Stimulated activated naive B cell treated with anti-CD40 and anti-IgM and Interleukin-4, amounts not matched to agents 10 μg/mL and 1 μg/mL and 100 μg/mL, for 72 hours (primary cell): ENCODE data around the gene RERE.
A peak's percentile ranks its signal among the peaks of the same experiment; 100 is the strongest.

Source experiments
- ATAC-seq, 2 donors: fragments of 150-1000 bp; cut with Tn5 transposase; replicated peaks; 2 replicates each; pipeline ENCODE4 v1.10.0; 2021; ENCODE audit warnings: moderate library complexity in 1 of 2
- DNase-seq: peaks from one replicate; pipeline ENCODE4 v3.0.0; 2021
- H3K27ac Mint-ChIP-seq: one replicate; pipeline ENCODE4 v1.8.0; 2022; ENCODE audit warnings: mild to moderate bottlenecking, mixed read lengths
- H3K27me3 Mint-ChIP-seq, 2 donors: one replicate each; pipeline ENCODE4 v1.8.0; 2022; ENCODE audit warnings: mixed read lengths in 2 of 2
- H3K36me3 Mint-ChIP-seq, 2 donors: one replicate each; pipeline ENCODE4 v1.8.0; 2022; ENCODE audit warnings: mixed read lengths in 2 of 2, mild to moderate bottlenecking in 1 of 2
- H3K4me1 Mint-ChIP-seq, 2 donors: one replicate each; pipeline ENCODE4 v1.8.0; 2022; ENCODE audit warnings: mixed read lengths in 2 of 2, mild to moderate bottlenecking in 1 of 2
- H3K4me3 Mint-ChIP-seq, 2 donors: one replicate each; pipeline ENCODE4 v1.8.0; 2022; ENCODE audit warnings: mild to moderate bottlenecking in 2 of 2, mixed read lengths in 2 of 2, moderate library complexity in 1 of 2
- H3K9me3 Mint-ChIP-seq, 2 donors: one replicate each; pipeline ENCODE4 v1.8.0; 2022; ENCODE audit warnings: mixed read lengths in 2 of 2, mild to moderate bottlenecking in 1 of 2

RERE gene

GRCh38 chr1:8430476-8430875 lies 387.0 kb downstream of the RERE start:
- Mint-ChIP-seq H3K9me3 (no peaks in the 10 kb centered on the region), H3K4me1 (peaks cover 54 to 74% of the 10 kb centered on the region in 2 donors), H3K4me3 (no peak overlapping the region), H3K27ac (peak overlapping the region; percentile 72), H3K27me3 (no peaks in the 10 kb centered on the region), H3K36me3 (peaks cover 24 to 42% of the 10 kb centered on the region in 2 donors)
- no peak for DNase-seq
- ATAC-seq = no peak

GRCh38 chr1:8429549-8430110 lies 387.8 kb downstream of the RERE start:
- peaks cover 60 to 77% of the 10 kb centered on the region in 2 donors for H3K4me1 Mint-ChIP-seq
- no peak for DNase-seq
- no peak overlapping the region for H3K4me3 Mint-ChIP-seq
- H3K9me3 Mint-ChIP-seq = peaks cover 2 to 3% of the 10 kb centered on the region in 2 donors
- no peak overlapping the region for H3K27ac Mint-ChIP-seq
- peaks cover 29 to 47% of the 10 kb centered on the region in 2 donors for H3K36me3 Mint-ChIP-seq
- ATAC-seq = no peak
- H3K27me3 Mint-ChIP-seq = no peaks in the 10 kb centered on the region

- H3K27ac Mint-ChIP-seq = peak overlapping the region; percentile 91
- H3K4me3 Mint-ChIP-seq = no peak overlapping the region
- peaks cover 29 to 45% of the 10 kb centered on the region in 2 donors for H3K36me3 Mint-ChIP-seq
- H3K9me3 Mint-ChIP-seq = peaks cover 5 to 6% of the 10 kb centered on the region in 2 donors
- peaks cover 62 to 84% of the 10 kb centered on the region in 2 donors for H3K4me1 Mint-ChIP-seq
- H3K27me3 Mint-ChIP-seq = no peaks in the 10 kb centered on the region
- no peak for ATAC-seq
- no peak for DNase-seq
Observed at GRCh38 chr1:8428441-8428840, 389.0 kb downstream of the RERE start.

- H3K4me1 Mint-ChIP-seq = peaks cover 62 to 84% of the 10 kb centered on the region in 2 donors
- DNase-seq (no peak), ATAC-seq (no peak)
- H3K27me3 Mint-ChIP-seq = no peaks in the 10 kb centered on the region
- H3K4me3 Mint-ChIP-seq = peak overlapping the region; percentile 56 to 69
- H3K36me3 Mint-ChIP-seq = peaks cover 32 to 45% of the 10 kb centered on the region in 2 donors
- H3K27ac Mint-ChIP-seq = peak overlapping the region; percentile 91
- H3K9me3 Mint-ChIP-seq = peaks cover 5 to 6% of the 10 kb centered on the region in 2 donors
Observed at GRCh38 chr1:8427986-8428385, 389.5 kb downstream of the RERE start.

GRCh38 chr1:8427493-8427892 lies 389.9 kb downstream of the RERE start:
- peak overlapping the region; percentile 93 for H3K27ac Mint-ChIP-seq
- no peaks in the 10 kb centered on the region for H3K27me3 Mint-ChIP-seq
- H3K36me3 Mint-ChIP-seq = peaks cover 32 to 45% of the 10 kb centered on the region in 2 donors
- DNase-seq (peak; percentile 66), ATAC-seq (peak; percentile 71 to 73)
- peaks cover 62 to 83% of the 10 kb centered on the region in 2 donors for H3K4me1 Mint-ChIP-seq
- peaks cover 5 to 6% of the 10 kb centered on the region in 2 donors for H3K9me3 Mint-ChIP-seq
- H3K4me3 Mint-ChIP-seq = peak overlapping the region; percentile 66 to 69

- Mint-ChIP-seq H3K27me3 (no peaks in the 10 kb centered on the region), H3K27ac (peak overlapping the region; percentile 93), H3K4me1 (peaks cover 57 to 78% of the 10 kb centered on the region in 2 donors), H3K9me3 (peaks cover 5 to 6% of the 10 kb centered on the region in 2 donors), H3K36me3 (peaks cover 27 to 41% of the 10 kb centered on the region in 2 donors), H3K4me3 (peak overlapping the region; percentile 36 to 66)
- DNase-seq (no peak), ATAC-seq (peak in 1 of 2 donors; percentile 0)
Observed at GRCh38 chr1:8426996-8427395, 390.4 kb downstream of the RERE start.

GRCh38 chr1:8425781-8426161 lies 391.7 kb downstream of the RERE start:
- ATAC-seq (no peak), DNase-seq (no peak)
- no peaks in the 10 kb centered on the region for H3K27me3 Mint-ChIP-seq
- peaks cover 5 to 6% of the 10 kb centered on the region in 2 donors for H3K9me3 Mint-ChIP-seq
- H3K27ac Mint-ChIP-seq = no peak overlapping the region
- peaks cover 27 to 31% of the 10 kb centered on the region in 2 donors for H3K36me3 Mint-ChIP-seq
- H3K4me1 Mint-ChIP-seq = peaks cover 48 to 66% of the 10 kb centered on the region in 2 donors
- no peak overlapping the region for H3K4me3 Mint-ChIP-seq

- no peak for DNase-seq
Observed at GRCh38 chr1:8425150-8425780, 392.2 kb downstream of the RERE start.

GRCh38 chr1:8424539-8425116 lies 392.8 kb downstream of the RERE start:
- peaks cover 5 to 6% of the 10 kb centered on the region in 2 donors for H3K9me3 Mint-ChIP-seq
- H3K4me3 Mint-ChIP-seq = peak overlapping the region; percentile 92 to 96
- no peaks in the 10 kb centered on the region for H3K27me3 Mint-ChIP-seq
- H3K36me3 Mint-ChIP-seq = peaks cover 25 to 27% of the 10 kb centered on the region in 2 donors
- H3K4me1 Mint-ChIP-seq = peaks cover 42 to 54% of the 10 kb centered on the region in 2 donors
- peak in 1 of 2 donors; percentile 74 for ATAC-seq
- DNase-seq = peak; percentile 46
- H3K27ac Mint-ChIP-seq = peak overlapping the region; percentile 99

More at GRCh38 chr1:8425150-8425780, 392.2 kb downstream of the RERE start:
- Mint-ChIP-seq H3K9me3 (peaks cover 5 to 6% of the 10 kb centered on the region in 2 donors), H3K4me3 (peak overlapping the region in 1 of 2 donors; percentile 2), H3K36me3 (peaks cover 25 to 27% of the 10 kb centered on the region in 2 donors), H3K27me3 (no peaks in the 10 kb centered on the region), H3K4me1 (peaks cover 45 to 61% of the 10 kb centered on the region in 2 donors), H3K27ac (peak overlapping the region; percentile 99)
- no peak for ATAC-seq

GRCh38 chr1:8423692-8424538 lies 393.5 kb downstream of the RERE start:
- peaks cover 25 to 27% of the 10 kb centered on the region in 2 donors for H3K36me3 Mint-ChIP-seq
- H3K27me3 Mint-ChIP-seq = no peaks in the 10 kb centered on the region
- peak; percentile 54 to 61 for ATAC-seq

GRCh38 chr1:8423269-8423691 lies 394.2 kb downstream of the RERE start:
- H3K27ac Mint-ChIP-seq = no peak overlapping the region
- DNase-seq (peak; percentile 14), ATAC-seq (peak in 1 of 2 donors; percentile 7)
- no peak overlapping the region for H3K4me3 Mint-ChIP-seq
- H3K4me1 Mint-ChIP-seq = peaks cover 36 to 43% of the 10 kb centered on the region in 2 donors
- H3K9me3 Mint-ChIP-seq = peaks cover 5 to 6% of the 10 kb centered on the region in 2 donors
- no peaks in the 10 kb centered on the region for H3K27me3 Mint-ChIP-seq
- H3K36me3 Mint-ChIP-seq = peaks cover 29 to 32% of the 10 kb centered on the region in 2 donors

More at GRCh38 chr1:8423692-8424538, 393.5 kb downstream of the RERE start:
- peak overlapping the region; percentile 92 to 96 for H3K4me3 Mint-ChIP-seq
- H3K9me3 Mint-ChIP-seq = peaks cover 5 to 6% of the 10 kb centered on the region in 2 donors
- H3K27ac Mint-ChIP-seq = peak overlapping the region; percentile 99
- DNase-seq = peak; percentile 59
- H3K4me1 Mint-ChIP-seq = peaks cover 35 to 47% of the 10 kb centered on the region in 2 donors

- H3K27me3 Mint-ChIP-seq = no peaks in the 10 kb centered on the region
- H3K4me1 Mint-ChIP-seq = peaks cover 36 to 37% of the 10 kb centered on the region in 2 donors
- H3K4me3 Mint-ChIP-seq = no peak overlapping the region
- no peak for ATAC-seq
- DNase-seq = no peak
- H3K27ac Mint-ChIP-seq = no peak overlapping the region
- peaks cover 35% of the 10 kb centered on the region in 2 donors for H3K36me3 Mint-ChIP-seq
- H3K9me3 Mint-ChIP-seq = peaks cover 5 to 6% of the 10 kb centered on the region in 2 donors
Observed at GRCh38 chr1:8422510-8423268, 394.8 kb downstream of the RERE start.

GRCh38 chr1:8421721-8422120 lies 395.7 kb downstream of the RERE start:
- Mint-ChIP-seq H3K4me1 (peaks cover 31 to 35% of the 10 kb centered on the region in 2 donors), H3K36me3 (peaks cover 34% of the 10 kb centered on the region in 2 donors), H3K9me3 (peaks cover 5 to 6% of the 10 kb centered on the region in 2 donors), H3K27ac (no peak overlapping the region), H3K4me3 (no peak overlapping the region), H3K27me3 (no peaks in the 10 kb centered on the region)
- DNase-seq (no peak), ATAC-seq (no peak)
